HG02588 (cell line): ENCODE data around the gene NT5DC4.
A peak's percentile ranks its signal among the peaks of the same experiment; 100 is the strongest.

Experiments used
- ATAC-seq: cut with Tn5 transposase; IDR thresholded peaks from one replicate; pipeline ENCODE4 v1.9.1; 2021; ENCODE audit warnings: mild to moderate bottlenecking, moderate library complexity; ENCODE audit not compliant: unreplicated experiment

NT5DC4 gene

DNA sequence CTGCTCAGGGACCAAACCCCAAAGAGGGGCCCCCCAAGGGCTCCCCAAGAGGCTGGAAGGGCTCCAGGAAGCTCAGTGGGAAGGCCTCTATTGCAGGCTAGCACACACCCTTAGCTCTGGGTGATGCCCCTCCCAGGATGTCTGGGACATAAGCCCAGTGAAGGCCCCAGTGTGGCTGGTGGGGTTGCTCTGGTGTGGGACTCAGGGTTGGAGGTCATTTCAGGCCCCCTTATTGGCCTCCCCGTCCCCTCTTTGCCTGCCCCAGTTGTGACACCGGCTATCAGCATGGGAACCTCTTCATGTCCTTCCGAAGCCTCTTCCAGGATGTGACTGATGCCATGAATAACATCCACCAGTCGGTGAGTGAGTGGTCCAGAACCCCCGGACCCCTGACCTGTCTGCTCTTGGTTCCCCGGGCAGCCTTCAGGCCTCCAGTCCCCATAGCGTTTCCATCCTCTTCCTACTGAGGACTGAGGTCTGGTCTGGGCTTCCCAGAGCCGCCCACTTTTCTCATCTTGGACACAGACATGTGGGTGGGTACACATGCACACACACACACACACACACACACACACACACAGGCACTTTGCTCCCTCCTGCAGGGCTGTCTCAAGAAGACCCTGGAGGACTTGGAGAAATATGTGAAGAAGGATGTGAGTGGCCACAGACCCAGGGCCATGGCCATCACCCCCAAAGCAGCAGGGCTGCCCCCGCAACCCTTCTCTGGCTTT is 2.2 kb downstream of the NT5DC4 start:
- no peak for ATAC-seq

DNA sequence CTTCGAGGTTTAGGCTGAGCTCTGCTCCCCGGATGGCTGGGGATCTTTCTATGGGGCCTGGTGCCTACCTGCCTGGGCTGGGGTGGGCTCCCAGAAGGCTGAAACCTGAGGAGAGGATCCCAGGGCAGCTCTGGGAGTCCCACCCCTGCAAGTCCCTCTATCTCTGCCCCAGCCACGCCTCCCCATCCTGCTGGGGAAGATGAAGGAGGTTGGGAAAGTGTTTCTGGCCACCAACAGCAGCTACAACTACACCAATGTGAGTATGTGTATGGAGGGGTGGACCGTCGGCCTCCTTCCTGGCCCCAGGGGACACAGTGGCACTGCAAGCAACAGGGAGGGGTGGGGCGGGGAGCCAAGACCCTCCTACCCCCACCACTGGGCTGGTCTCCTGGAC is 2.7 kb downstream of the NT5DC4 start:
- no peak for ATAC-seq

DNA sequence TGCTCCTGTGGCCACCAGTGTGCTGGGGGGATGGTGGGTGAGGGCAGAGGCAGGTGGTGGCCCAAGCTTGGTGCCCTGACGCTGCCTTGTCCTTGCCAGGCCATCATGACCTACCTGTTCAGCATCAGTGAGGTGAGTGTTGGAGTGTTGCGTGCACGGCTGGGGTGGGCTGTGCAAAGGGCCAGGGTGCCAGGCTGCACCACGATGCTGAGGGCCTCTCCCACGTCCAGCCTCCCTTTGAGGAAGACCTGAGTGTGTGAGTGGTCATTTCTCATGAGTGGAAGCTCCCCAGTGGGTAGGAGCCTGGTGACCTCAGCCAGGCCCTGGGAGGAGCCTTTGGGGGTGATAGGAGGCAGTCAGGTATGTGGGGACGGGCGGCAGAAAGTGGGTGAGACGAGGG is 3.2 kb downstream of the NT5DC4 start:
- no peak for ATAC-seq

DNA sequence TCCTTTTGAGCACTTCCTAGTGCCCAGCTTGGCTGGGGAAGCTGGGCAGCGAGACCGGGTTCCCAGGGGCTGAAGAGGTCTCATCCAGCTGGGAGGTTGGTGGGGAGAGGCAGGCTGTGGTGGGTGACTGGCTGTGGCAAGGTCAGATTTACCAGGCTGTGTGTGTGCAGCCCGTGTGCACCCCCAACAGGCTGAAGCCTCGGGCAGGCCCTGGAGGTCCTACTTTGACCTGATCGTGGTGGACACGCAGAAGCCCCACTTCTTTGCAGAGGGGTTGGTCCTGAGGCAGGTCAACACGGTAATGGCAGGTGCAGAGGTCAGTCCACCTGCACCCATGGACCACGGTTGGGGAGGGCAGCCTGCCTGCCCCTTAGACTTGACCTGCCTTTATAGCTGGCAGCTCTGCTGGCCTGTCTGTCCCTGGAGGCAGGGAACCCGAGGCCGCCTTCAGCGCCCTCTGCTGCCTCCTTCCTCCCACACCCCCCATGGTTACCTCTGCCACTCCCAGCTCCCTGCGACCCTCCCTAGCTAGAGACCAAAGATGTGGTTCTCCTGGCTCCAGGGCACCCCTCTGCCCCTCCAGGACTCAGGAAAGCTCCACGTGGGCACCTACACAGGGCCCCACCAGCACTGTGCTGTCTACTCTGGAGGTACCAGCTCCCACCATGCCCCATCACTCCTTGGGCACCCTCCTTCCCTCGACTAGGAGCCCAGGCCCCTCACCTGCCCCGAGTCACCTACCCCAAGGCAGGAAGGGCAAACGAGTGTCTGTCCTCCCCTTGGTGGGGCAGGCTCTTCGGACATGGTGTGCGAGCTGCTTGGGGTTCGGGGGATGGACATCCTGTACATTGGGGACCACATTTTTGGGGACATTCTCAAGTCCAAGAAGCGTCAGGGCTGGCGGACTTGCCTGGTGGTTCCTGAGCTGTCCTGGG is 4.0 kb downstream of the NT5DC4 start:
- ATAC-seq = no peak

DNA sequence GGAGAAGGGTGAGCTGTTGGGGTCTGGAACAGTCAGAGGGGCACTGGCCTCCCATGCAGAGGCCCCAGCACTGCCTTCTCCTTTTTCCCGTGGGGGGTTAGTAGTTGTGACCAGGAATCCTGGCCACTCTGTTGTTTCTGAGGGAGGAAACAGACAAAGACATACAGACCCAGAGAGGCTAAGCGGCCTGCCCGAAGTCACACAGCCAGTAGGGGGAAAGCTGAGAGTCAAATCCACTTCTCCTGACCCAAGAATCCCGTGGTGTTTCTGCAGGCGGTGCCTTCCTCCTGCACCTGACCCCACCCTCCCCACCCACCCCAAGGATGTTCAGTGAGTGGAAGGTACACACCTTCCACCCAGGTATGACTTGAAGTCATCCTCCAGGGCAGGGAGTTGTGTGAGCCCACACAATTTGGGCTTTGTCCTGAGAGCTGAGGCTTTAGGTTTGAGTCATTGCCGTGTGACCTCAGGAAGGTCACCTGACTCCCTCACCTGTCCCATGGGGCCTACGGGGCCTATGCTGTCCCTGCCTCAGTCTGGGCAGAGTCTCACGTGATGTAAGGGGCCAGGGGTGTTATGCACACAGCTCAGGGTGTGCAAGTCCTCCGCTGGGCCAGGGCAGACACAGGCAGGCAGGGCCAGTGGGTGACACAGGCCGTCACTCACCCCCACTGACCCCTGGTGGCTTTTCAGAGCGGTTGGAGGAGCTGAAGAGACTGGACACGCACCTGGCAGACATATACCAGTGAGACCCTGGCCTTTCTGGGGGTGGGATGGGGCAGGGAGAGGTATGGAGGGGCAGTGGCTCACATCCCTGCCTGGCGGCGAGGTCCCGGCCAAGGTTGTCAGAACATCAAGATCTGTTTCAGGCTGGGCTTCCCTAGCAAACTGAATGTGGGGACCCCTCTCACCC is 5.0 kb downstream of the NT5DC4 start:
- ATAC-seq = no peak

DNA sequence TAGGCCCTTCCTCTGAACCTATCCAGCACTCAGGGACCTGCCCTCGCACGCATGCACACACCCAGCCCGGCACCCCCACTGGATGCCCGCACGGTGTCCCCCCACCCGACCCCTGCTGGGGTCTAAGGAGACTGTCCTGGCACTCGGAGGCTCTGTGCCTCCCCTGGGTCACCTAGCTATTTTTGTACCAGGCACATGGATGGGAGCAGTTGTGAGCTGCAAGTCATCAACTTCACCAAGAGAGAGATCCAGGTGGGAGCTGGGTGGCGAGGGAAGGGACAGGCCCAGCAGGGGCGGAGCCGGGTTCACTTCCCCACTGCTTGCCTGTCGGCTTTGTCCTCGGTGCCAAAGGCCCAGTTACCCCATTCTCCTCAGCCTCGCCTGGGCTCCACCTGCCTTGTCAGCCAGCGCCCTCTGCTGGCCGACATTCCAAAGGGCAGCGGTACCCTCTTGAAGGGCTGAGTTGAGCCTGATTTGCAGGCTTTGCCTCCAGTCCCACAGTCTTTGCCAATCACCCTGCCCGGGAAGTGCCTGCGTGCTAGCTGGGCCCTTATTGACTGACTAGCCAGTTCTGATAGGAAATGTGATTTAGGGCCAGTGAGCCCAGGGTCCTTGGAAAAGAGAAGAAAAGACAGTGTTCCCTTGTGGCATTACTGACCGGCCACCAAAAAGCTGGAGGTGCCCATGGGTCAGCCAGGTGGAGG is 5.8 kb downstream of the NT5DC4 start:
- peak; percentile 85 for ATAC-seq

DNA sequence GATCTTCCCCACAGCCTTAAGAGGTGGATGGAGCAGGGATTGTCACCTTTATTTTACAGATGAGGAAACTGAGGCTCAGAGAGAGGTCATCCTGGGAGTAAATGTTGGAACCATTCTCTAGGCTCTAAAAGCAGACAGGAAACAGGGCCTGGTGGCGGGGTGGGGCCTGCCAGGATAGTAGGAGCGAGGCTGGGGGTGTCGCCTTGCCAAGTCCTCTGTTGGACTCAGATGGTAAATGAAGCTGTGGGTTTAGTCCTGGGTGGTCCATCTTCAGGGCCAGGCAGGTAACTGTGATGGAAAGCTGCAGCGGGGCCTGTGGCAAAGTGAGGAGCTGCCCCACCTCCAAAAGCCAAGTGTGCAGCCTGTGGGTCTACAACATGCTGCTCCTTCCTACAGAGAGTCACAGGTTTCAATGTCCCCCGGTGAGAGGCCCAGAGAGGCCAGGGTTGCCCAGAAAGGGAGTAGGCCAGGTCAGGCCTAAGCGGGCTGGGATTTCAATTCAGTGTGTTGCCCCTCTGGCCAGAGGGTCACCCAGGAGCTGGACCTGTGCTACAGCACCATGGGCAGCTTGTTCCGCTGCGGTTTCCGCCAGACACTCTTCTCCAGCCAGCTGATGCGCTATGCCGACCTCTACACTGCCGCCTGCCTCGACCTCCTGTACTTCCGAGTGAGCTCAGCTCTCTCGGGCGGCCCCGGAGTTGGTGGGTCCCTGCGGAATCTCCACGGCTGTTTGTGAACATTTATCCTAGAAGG is 6.6 kb downstream of the NT5DC4 start:
- no peak for ATAC-seq

DNA sequence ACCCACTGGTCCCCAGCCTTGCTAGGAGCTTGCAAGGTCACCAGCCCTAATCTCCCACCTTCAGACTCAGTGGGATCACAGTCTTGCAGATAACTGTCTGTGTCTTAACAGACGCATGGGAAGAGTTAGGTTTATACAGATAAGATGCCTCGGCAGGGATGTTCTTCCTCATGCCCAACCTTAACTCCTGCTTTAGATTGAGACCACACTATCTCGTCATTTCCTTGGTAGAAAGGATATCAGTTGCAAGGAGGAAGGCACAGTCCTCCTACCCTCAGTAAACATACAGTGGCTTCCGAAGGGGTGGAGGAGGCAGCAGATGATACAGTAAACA is 7.2 kb downstream of the NT5DC4 start:
- ATAC-seq = no peak

DNA sequence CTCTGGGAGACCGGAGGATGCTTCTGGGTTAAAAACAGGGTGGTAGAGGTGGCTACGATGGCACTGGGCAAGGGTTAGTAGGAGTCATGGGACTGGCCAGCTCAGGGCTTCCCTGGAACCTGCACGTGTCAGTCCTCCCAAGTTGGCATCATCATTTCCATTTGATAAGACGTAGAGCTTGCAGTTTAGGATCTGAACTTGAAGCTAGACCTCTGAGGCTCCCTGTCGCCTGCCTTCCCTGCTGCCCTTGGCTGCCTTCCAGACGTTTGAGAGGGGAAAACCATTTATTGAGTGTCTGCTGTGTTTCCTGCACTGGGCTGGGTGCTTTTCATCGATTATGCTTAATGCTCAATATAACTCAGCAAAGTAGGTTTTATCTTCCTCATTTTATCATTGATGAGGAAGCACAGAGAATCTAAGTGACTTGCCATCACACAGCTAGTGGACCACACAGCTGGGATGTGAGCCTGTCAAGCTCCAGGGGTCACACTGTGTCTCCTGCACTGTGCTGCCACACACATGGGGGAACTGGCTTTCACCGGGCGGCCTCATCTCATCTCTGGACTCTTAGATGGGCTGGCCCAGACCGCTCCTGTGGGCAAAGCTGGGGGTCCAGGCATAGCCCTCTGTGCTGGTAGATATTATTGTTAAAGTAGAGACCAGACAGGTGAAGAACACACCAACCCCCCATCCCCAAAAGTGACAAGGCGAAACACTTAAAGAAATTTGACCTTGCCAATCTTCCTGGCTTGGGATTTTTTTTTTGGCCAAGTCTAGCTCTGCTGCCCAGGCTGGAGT is 7.8 kb downstream of the NT5DC4 start:
- no peak for ATAC-seq

DNA sequence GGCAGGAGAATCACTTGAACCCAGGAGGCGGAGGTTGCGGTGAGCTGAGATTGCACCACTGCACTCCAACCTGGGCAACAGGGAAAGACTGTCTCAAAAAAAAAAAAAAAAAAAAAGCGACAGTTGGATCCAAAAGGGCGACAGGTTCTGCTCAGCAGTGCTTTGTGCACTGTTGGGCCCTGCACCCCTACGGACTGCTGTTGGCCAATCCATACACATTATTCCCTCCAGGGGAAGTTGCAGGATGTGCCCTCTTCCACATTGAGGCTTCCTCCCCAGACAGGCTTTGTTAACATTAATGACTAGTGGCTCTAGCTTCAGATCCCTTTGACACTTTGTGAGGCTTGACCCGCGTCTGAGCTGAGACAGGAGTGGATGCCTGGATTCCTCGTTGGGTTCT is 9.4 kb downstream of the NT5DC4 start:
- ATAC-seq = no peak

DNA sequence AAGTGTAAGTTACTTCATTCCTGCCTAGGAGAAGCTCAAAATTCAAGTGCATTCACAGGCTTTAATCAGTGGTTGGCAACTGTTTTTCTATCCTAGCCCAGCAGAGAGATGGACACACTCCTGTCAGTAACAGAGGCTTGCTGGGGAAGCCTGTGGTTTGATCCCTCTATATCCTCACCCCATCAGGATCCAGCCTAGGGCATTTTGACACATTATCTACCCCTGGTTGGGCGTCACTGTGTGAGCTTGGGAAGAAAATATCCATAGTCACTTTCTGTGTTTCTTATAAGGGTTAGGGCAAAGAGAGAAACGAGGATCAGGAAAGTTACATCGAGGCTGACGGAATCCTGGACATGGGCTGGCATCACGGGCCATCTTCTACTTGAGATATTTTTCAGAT is 10.0 kb downstream of the NT5DC4 start:
- no peak for ATAC-seq

DNA sequence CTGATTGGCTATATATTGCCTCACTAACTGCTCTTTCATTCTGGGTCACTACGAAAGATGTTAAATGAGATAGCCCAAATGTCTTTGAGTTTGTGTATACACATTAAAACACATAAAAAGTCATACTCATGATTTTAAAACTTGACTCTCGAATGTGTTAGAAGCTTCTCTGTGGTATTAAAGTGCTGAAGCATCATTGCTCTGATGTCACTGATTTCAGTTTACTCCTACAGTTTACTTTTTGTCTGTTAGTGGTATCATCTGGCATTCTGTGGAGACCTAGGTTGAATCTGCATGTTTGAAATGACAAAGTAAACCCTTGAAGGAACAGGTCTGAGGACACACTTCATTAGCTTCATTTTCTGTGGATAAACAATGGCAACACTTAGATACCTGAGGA is 10.7 kb downstream of the NT5DC4 start:
- no peak for ATAC-seq

DNA sequence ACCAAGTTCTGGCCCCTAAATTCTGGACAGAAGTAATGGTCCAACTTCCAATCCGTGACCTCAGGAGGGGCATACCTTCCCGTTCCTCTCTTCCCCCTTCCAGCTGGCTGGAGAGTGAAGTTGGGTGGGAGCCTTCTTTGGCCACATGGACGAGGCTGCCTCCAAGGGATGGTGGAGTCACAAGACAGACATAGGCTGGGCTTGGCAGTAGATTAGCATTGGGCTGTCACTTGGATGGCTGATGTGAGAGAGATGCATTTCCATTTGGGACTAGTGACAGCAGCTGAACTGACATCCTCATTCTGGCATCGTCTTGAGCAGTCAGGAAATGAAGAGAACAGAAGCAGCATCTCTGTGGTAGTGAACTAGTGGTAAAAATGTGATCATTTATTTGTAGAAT is 12.6 kb downstream of the NT5DC4 start:
- no peak for ATAC-seq

DNA sequence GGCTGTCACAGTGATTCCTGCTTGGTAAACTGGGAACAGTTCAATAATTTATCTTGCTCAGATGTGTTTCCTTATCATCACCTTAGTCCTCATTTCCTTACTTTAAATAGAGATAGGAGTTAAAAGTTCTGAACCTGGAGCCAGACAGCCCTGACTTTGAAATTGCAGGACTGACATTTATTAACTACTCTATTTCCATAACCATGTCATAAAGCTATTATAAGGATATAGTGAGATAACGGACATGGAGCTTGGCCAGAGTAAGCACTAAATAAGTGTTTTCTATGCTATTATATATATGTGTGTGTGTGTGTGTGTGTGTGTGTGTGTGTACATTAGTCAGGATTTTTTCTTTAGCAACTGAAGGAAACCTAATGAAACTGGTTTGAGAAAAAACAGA is 13.1 kb downstream of the NT5DC4 start:
- ATAC-seq = no peak

DNA sequence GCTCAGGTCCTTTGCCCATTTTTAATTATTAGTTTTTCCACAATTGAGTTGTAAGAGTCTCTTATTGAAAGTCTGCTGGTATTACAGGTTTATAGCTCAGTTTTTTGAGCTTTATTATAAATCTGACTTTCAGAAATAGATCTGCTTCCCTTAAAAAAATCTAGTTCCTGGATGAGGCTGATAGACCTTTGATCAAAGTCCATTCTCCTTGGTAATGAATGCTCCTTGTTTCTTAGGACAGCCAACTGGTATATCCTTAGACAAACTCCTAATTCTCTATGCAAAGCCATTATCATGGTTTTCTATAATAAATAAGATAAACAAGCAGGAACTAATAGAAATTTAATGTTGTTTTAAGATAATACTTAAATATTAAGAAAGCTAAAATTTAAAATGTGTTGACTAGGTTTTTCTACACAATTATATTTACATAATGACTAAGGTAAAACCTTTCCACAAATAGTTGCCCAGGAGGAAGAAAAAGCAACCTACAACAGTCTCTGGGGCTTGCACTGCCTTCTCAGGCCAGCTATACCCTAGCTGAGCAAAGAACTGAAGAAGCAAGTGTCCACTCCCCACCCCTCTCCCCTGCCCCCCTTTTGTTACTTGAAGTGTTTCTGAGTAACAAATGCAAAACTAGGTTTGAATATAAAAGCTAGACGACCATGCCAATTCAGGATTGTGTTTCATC is 16.9 kb downstream of the NT5DC4 start:
- no peak for ATAC-seq

DNA sequence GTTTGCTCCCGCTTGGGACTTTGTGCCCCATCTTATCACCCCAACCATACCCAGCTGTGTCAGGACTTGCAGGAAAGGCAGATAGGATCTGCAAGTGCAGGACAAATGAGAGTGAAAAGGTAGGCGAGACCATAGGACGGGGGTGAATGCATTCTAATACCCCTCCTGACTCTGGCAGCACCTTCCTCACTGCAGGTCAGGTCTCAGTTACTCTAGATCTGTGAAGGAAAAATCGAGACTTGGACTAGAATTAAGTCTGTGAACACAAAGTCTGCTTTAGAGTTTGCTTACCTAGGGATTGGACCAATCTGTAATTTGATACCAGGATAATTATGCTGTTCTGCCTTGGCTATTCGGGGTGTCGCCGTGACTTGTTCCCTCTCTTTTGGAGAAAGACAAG is 19.7 kb downstream of the NT5DC4 start:
- no peak for ATAC-seq

DNA sequence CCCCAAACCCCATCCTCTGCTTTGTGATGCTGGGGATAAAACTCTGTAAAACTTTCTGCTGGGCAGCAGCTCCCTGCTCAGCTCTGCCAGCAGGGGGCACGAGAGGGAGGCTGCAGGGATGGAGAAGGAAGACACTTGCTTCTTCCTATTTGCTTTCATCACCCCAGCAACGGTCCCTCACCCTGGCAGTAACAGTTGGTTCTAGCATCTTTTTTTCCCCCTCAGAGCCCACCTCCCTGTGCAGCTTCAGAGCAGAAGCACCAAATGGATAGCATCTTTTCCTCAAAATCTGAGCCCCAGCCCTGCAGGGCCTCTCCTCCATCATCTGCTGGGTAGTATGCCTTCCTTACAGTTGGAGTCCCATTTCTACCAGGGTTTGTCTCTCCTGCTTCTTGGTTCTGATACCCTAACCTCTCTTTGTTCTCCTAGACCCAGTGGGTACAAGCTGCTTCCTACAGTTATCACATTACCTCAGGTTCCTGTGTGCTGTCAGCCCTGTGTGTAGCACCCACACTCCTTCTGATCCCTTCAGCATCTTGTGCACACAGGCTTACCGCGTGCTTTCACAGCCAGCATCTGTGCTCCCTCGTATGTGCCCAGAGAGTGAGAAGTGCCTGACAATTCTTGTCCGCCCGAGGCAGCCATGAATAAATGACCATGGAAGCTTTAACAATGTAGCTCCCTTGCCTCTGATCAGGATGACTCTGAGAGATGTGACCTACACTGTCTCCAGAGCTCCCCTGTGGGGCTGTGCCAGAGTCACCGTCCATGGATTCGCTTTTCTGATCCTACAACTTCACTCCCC is 29.1 kb downstream of the NT5DC4 start:
- no peak for ATAC-seq

DNA sequence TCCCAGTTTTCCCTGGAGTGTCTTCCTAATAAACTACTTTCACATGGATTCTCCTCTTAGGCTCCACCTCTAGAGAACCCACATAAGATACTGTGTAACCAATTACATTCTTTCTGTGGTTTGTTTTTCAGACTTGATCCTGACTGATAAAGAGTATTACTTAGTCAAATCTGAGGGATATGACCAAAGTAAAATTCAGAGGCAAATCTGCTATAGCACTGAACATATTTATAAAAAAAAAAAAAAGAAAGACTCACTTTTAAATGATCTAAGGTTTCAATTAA is 29.7 kb downstream of the NT5DC4 start:
- no peak for ATAC-seq
